GM23338 (cell line): Measurements from ENCODE around the gene CEP19. TPM values are rescaled to one million over a fixed set of nuclear protein-coding genes. Genes with fewer than 3 reads are reported as not detected.

Experiments used
- ATAC-seq: fragments of 200-7000 bp; cut with Tn5 transposase; 3 replicates; pipeline ENCODE4 v1.9.1; 2020
- DNase-seq: peaks from one replicate; pipeline ENCODE4 v3.0.0-alpha.2; 2015; ENCODE audit warnings: low spot score
- H2AFZ ChIP-seq: fragments of 200-600 bp; sonication (generic); 2 replicates; pipeline ENCODE4 v1.8.0; 2016; ENCODE audit warnings: antibody characterized with exemption, mild to moderate bottlenecking, moderate library complexity
- H3F3A ChIP-seq: fragments of 200-600 bp; sonication (generic); replicated peaks from 2 replicates; pipeline ENCODE4 v1.8.0; 2017; ENCODE audit warnings: antibody characterized with exemption, mixed run types, low read depth
- H3K27ac ChIP-seq: fragments of 200-600 bp; sonication (generic); 2 replicates; pipeline ENCODE4 v1.6.1; 2016; ENCODE audit warnings: low read depth
- H3K27me3 ChIP-seq: fragments of 200-600 bp; sonication (generic); 2 replicates; pipeline ENCODE4 v1.8.0; 2016; ENCODE audit warnings: mild to moderate bottlenecking, mixed run types, moderate library complexity; ENCODE audit not compliant: insufficient read depth
- H3K36me3 ChIP-seq: fragments of 200-600 bp; sonication (generic); 2 replicates; pipeline ENCODE4 v1.8.0; 2016; ENCODE audit warnings: mild to moderate bottlenecking; ENCODE audit not compliant: insufficient read depth
- H3K4me1 ChIP-seq: fragments of 200-600 bp; sonication (generic); 2 replicates; pipeline ENCODE4 v1.8.0; 2016; ENCODE audit warnings: mild to moderate bottlenecking, moderate library complexity; ENCODE audit not compliant: insufficient read depth
- H3K4me2 ChIP-seq: fragments of 200-600 bp; sonication (generic); 2 replicates; pipeline ENCODE4 v1.7.1; 2017; ENCODE audit warnings: mixed run types
- H3K4me3 ChIP-seq: fragments of 200-600 bp; sonication (generic); 2 replicates; pipeline ENCODE4 v1.6.1; 2016; ENCODE audit warnings: mixed run types
- H3K79me2 ChIP-seq: fragments of 200-600 bp; sonication (generic); replicated peaks from 2 replicates; pipeline ENCODE4 v1.8.0; 2017; ENCODE audit warnings: mild to moderate bottlenecking; ENCODE audit not compliant: insufficient read depth
- H3K9me2 ChIP-seq: fragments of 200-600 bp; sonication (generic); 2 replicates; pipeline ENCODE4 v1.8.0; 2017; ENCODE audit not compliant: insufficient read depth
- H4K20me1 ChIP-seq: fragments of 200-600 bp; sonication (generic); replicated peaks from 2 replicates; pipeline ENCODE4 v1.8.0; 2017; ENCODE audit warnings: mild to moderate bottlenecking; ENCODE audit not compliant: insufficient read depth
- H3K27ac Mint-ChIP-seq: 2 replicates; pipeline ENCODE4 v1.8.0; 2020; ENCODE audit warnings: inconsistent platforms, mild to moderate bottlenecking, moderate library complexity, mixed read lengths
- H3K27me3 Mint-ChIP-seq: 3 replicates; pipeline ENCODE4 v1.8.0; 2022; ENCODE audit warnings: low read depth, mild to moderate bottlenecking, moderate library complexity, mixed read lengths, inconsistent platforms; ENCODE audit not compliant: insufficient read depth, poor library complexity
- H3K36me3 Mint-ChIP-seq: 3 replicates; pipeline ENCODE4 v1.8.0; 2021; ENCODE audit warnings: low read depth, mild to moderate bottlenecking, inconsistent platforms, moderate library complexity, mixed read lengths
- H3K4me1 Mint-ChIP-seq: 3 replicates; pipeline ENCODE4 v1.8.0; 2020; ENCODE audit warnings: mild to moderate bottlenecking, inconsistent platforms, mixed read lengths
- H3K4me3 Mint-ChIP-seq: 3 replicates; pipeline ENCODE4 v1.8.0; 2021; ENCODE audit warnings: moderate library complexity, mild to moderate bottlenecking, inconsistent platforms, mixed read lengths
- H3K9me3 Mint-ChIP-seq: 3 replicates; pipeline ENCODE4 v1.8.0; 2020; ENCODE audit warnings: moderate library complexity, mild to moderate bottlenecking, inconsistent platforms, mixed read lengths
- CREB1 ChIP-seq: fragments of 250-450 bp; sonication (Bioruptor Pico); IDR thresholded peaks from 2 replicates; pipeline ENCODE4 v1.5.0; 2020; ENCODE audit warnings: low read depth, mild to moderate bottlenecking, moderate library complexity
- ETS1 ChIP-seq: IDR thresholded peaks from 2 replicates; pipeline ENCODE4 v1.6.1; 2016; ENCODE audit warnings: antibody characterized with exemption
- JUNB ChIP-seq: IDR thresholded peaks from one replicate; pipeline ENCODE4 v1.6.1; 2016; ENCODE audit warnings: antibody characterized with exemption; ENCODE audit not compliant: unreplicated experiment
- NANOG ChIP-seq: IDR thresholded peaks from 2 replicates; pipeline ENCODE4 v1.6.1; 2016; ENCODE audit warnings: antibody characterized with exemption, borderline replicate concordance
- REST ChIP-seq: IDR thresholded peaks from one replicate; pipeline ENCODE4 v1.6.1; 2018; ENCODE audit warnings: antibody characterized with exemption; ENCODE audit not compliant: unreplicated experiment
- STAT1 ChIP-seq: IDR thresholded peaks from one replicate; pipeline ENCODE4 v1.6.1; 2016; ENCODE audit warnings: antibody characterized with exemption; ENCODE audit not compliant: unreplicated experiment
- ZNF331 ChIP-seq: fragments of 250-450 bp; sonication (Bioruptor Pico); IDR thresholded peaks from 2 replicates; pipeline ENCODE4 v1.5.0; 2020; ENCODE audit warnings: low read depth, mild to moderate bottlenecking, moderate library complexity
- polyA plus RNA-seq: library from polyadenylated mRNA; unstranded; fragments of >200 nt; fragmentation: Nextera tagmentation; extraction: Ambion mirVana; gene quantifications from 2 replicates; pipeline ENCODE4 v1.2.1, GENCODE V29; 2016
- total RNA-seq: library from RNA; depleted of rRNA; stranded (reverse); fragments of >200 nt; shearing (Covaris generic); gene quantifications from 2 replicates; pipeline ENCODE4 v1.2.3, GENCODE V29; 2014
- TF ChIP-seq, protein P1 (sequence below): fragments of 250-450 bp; sonication (Bioruptor Pico); IDR thresholded peaks from 2 replicates; pipeline ENCODE4 v1.5.0; 2020; ENCODE audit warnings: mild to moderate bottlenecking, moderate library complexity

CEP19 gene
- total and polyA plus RNA-seq, 2 experiments from 2014 or later, result 1.6 to 2.5 TPM

- Mint-ChIP-seq H3K9me3 (peaks cover 61% of the 10 kb centered on the region), H3K27ac (no peak overlapping the region)
- TF ChIP-seq CREB1 (CRISPR knock-in tag) (no peak), NANOG (no peak), JUNB (no peak), ZNF331 (CRISPR knock-in tag) (no peak), ETS1 (no peak), REST (no peak), STAT1 (no peak)
- TF ChIP-seq, protein P1, sequence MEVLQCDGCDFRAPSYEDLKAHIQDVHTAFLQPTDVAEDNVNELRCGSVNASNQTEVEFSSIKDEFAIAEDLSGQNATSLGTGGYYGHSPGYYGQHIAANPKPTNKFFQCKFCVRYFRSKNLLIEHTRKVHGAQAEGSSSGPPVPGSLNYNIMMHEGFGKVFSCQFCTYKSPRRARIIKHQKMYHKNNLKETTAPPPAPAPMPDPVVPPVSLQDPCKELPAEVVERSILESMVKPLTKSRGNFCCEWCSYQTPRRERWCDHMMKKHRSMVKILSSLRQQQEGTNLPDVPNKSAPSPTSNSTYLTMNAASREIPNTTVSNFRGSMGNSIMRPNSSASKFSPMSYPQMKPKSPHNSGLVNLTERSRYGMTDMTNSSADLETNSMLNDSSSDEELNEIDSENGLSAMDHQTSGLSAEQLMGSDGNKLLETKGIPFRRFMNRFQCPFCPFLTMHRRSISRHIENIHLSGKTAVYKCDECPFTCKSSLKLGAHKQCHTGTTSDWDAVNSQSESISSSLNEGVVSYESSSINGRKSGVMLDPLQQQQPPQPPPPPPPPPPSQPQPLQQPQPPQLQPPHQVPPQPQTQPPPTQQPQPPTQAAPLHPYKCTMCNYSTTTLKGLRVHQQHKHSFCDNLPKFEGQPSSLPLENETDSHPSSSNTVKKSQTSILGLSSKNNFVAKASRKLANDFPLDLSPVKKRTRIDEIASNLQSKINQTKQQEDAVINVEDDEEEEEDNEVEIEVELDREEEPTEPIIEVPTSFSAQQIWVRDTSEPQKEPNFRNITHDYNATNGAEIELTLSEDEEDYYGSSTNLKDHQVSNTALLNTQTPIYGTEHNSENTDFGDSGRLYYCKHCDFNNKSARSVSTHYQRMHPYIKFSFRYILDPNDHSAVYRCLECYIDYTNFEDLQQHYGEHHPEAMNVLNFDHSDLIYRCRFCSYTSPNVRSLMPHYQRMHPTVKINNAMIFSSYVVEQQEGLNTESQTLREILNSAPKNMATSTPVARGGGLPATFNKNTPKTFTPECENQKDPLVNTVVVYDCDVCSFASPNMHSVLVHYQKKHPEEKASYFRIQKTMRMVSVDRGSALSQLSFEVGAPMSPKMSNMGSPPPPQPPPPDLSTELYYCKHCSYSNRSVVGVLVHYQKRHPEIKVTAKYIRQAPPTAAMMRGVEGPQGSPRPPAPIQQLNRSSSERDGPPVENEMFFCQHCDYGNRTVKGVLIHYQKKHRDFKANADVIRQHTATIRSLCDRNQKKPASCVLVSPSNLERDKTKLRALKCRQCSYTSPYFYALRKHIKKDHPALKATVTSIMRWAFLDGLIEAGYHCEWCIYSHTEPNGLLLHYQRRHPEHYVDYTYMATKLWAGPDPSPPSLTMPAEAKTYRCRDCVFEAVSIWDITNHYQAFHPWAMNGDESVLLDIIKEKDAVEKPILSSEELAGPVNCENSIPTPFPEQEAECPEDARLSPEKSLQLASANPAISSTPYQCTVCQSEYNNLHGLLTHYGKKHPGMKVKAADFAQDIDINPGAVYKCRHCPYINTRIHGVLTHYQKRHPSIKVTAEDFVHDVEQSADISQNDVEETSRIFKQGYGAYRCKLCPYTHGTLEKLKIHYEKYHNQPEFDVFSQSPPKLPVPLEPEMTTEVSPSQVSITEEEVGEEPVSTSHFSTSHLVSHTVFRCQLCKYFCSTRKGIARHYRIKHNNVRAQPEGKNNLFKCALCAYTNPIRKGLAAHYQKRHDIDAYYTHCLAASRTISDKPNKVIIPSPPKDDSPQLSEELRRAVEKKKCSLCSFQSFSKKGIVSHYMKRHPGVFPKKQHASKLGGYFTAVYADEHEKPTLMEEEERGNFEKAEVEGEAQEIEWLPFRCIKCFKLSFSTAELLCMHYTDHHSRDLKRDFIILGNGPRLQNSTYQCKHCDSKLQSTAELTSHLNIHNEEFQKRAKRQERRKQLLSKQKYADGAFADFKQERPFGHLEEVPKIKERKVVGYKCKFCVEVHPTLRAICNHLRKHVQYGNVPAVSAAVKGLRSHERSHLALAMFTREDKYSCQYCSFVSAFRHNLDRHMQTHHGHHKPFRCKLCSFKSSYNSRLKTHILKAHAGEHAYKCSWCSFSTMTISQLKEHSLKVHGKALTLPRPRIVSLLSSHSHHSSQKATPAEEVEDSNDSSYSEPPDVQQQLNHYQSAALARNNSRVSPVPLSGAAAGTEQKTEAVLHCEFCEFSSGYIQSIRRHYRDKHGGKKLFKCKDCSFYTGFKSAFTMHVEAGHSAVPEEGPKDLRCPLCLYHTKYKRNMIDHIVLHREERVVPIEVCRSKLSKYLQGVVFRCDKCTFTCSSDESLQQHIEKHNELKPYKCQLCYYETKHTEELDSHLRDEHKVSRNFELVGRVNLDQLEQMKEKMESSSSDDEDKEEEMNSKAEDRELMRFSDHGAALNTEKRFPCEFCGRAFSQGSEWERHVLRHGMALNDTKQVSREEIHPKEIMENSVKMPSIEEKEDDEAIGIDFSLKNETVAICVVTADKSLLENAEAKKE, result no peak
Observed at GRCh38 chr3:196757876-196758739, 46.1 kb upstream of the CEP19 start.

More at GRCh38 chr3:196757876-196758739, 46.1 kb upstream of the CEP19 start:
- DNase-seq (no peak), ATAC-seq (no peak)
- H3K36me3 Mint-ChIP-seq, result peaks cover 85% of the 10 kb centered on the region
- no peak overlapping the region for H3K27ac ChIP-seq
- H3K4me3 ChIP-seq, result no peak overlapping the region
- H3K4me2 ChIP-seq, result no peak overlapping the region
- peaks cover 6% of the 10 kb centered on the region for H3K27me3 Mint-ChIP-seq
- H3F3A ChIP-seq, result no peaks in the 10 kb centered on the region
- H4K20me1 ChIP-seq, result peaks cover 30% of the 10 kb centered on the region
- no peak overlapping the region for H3K4me3 Mint-ChIP-seq
- 0 out of 2 replicates have a peak, but pooled peaks cover 4% of the 10 kb centered on the region for H3K4me1 ChIP-seq
- H3K4me1 Mint-ChIP-seq, result no peaks in the 10 kb centered on the region
- H3K36me3 ChIP-seq, result peaks cover 10% of the 10 kb centered on the region; the same call in 1 of the 2 replicates
- H3K79me2 ChIP-seq, result peaks cover 86% of the 10 kb centered on the region
- no peak overlapping the region for H2AFZ ChIP-seq
- H3K9me2 ChIP-seq, result 0 out of 2 replicates have a peak, but pooled peaks cover 2% of the 10 kb centered on the region
- H3K27me3 ChIP-seq, result no peaks in the 10 kb centered on the region
